Neutrophil (primary cell): Measurements from ENCODE around the gene ZNF547.

ENCODE experiments used
- H3K27ac ChIP-seq: fragments of 200-600 bp; sonication (generic); 2 replicates; pipeline ENCODE4 v1.5.1; 2016; ENCODE audit warnings: mild to moderate bottlenecking, moderate library complexity
- H3K27me3 ChIP-seq: fragments of 200-600 bp; sonication (generic); 2 replicates; pipeline ENCODE4 v1.6.0; 2016; ENCODE audit warnings: mild to moderate bottlenecking
- H3K36me3 ChIP-seq: fragments of 200-600 bp; sonication (generic); 2 replicates; pipeline ENCODE4 v1.5.1; 2017
- H3K4me1 ChIP-seq, 2 experiments: fragments of 200-600 bp in 1 of 2; sonication (generic) in 1 of 2; 1 replicate in 1 of 2; 2 replicates in 1 of 2; pipeline versions ENCODE4 v1.5.1 to v1.6.1; 2013 to 2016; ENCODE audit warnings: low read depth in 1 of 2, low read length in 1 of 2, mild to moderate bottlenecking in 1 of 2, moderate library complexity in 1 of 2; ENCODE audit not compliant: control insufficient read depth in 1 of 2, insufficient read depth in 1 of 2
- H3K4me3 ChIP-seq, 2 experiments: fragments of 200-600 bp in 1 of 2; sonication (generic) in 1 of 2; 1 replicate in 1 of 2; 2 replicates in 1 of 2; pipeline ENCODE4 v1.5.1; 2013 to 2016; ENCODE audit warnings: low read depth in 1 of 2, low read length in 1 of 2, mild to moderate bottlenecking in 1 of 2, moderate library complexity in 1 of 2
- H3K9me3 ChIP-seq: fragments of 200-600 bp; sonication (generic); 2 replicates; pipeline ENCODE4 v1.5.1; 2016
- TF ChIP-seq, protein P1 (sequence below): fragments of 200-600 bp; sonication (generic); IDR thresholded peaks from 2 replicates; pipeline ENCODE4 v1.5.1; 2016; ENCODE audit warnings: antibody characterized with exemption

ZNF547 gene

DNA sequence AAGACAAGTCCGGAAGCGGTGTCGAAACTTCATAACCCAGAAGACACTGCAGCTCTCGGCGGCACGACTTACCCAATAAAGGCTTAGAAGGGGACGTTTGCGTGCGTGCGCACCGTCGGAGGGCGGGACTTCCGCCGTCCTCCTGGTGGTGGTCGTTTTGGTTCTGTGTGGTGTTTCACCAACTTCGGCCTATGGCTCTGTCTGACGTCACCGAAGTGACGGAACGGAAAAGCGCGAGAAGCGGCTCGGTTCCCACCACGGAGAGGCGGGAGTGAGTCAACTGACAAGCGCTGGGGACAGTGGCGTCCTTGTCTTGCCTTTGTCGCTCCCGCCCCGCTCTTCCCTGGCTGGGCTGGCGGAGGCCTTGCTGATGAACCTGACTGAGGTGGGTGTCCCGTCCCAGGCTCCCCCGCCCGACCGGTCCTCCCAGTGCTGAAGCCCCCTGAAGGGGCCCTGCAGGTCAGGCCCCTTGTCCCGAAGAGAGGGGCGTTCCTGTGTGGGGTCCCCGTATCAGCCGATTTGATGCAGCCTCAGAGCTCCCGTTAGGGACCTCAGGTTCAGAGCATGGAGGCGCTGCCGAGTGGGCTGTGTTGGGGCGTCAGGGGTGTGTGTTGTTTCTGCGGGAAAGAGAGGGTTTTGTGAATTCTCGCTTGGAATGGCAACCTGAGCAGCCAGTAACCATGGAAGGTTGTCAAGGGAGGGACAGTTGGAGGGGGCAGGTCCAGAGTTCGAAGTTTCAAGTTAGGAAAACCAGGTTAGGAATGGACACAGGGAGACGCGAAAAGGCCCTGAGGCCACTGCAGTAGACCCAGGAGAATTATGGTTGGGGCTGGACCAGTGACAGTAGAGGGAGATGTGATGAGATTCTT, 26.6 kb downstream of the ZNF547 start, which contains the start of gene ZNF548:
TSS of gene ZNF548 (plus strand) at position 125 of the 869 bp plus-strand sequence. CDS start at position 371, 246 bp downstream.
- Histone ChIP-seq H3K27me3 (no peaks in the 10 kb centered on the region), H3K4me3 (peak within 1 kb of the TSS; percentile 58 to 70), H3K36me3 (no peaks in the 10 kb centered on the region), H3K9me3 (peaks cover 16% of the 10 kb centered on the region), H3K4me1 (peaks cover 12 to 13% of the 10 kb centered on the region in 2 experiments), H3K27ac (peak within 1 kb of the TSS; percentile 42)
- TF ChIP-seq, protein P1, sequence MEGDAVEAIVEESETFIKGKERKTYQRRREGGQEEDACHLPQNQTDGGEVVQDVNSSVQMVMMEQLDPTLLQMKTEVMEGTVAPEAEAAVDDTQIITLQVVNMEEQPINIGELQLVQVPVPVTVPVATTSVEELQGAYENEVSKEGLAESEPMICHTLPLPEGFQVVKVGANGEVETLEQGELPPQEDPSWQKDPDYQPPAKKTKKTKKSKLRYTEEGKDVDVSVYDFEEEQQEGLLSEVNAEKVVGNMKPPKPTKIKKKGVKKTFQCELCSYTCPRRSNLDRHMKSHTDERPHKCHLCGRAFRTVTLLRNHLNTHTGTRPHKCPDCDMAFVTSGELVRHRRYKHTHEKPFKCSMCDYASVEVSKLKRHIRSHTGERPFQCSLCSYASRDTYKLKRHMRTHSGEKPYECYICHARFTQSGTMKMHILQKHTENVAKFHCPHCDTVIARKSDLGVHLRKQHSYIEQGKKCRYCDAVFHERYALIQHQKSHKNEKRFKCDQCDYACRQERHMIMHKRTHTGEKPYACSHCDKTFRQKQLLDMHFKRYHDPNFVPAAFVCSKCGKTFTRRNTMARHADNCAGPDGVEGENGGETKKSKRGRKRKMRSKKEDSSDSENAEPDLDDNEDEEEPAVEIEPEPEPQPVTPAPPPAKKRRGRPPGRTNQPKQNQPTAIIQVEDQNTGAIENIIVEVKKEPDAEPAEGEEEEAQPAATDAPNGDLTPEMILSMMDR, result no peak

GRCh38 chr19:57395710-57396109, 32.4 kb downstream of the ZNF547 start:
- H3K4me1 ChIP-seq, result no peaks in the 10 kb centered on the region
- no peak overlapping the region for H3K27ac ChIP-seq
- H3K9me3 ChIP-seq, result peaks cover 10% of the 10 kb centered on the region
- H3K36me3 ChIP-seq, result peaks cover 15% of the 10 kb centered on the region
- no peaks in the 10 kb centered on the region for H3K27me3 ChIP-seq
- H3K4me3 ChIP-seq, result no peak overlapping the region
- TF ChIP-seq, protein P1, result no peak

DNA sequence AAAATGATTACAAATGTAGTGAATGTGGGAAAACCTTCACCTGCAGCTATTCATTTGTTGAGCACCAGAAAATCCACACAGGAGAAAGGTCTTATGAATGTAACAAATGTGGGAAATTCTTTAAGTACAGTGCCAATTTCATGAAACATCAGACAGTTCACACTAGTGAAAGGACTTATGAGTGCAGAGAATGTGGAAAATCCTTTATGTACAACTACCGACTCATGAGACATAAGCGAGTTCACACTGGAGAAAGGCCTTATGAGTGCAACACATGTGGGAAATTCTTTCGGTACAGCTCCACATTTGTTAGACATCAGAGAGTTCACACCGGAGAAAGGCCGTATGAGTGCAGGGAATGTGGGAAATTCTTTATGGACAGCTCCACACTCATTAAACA, 35.5 kb downstream of the ZNF547 start:
- no peak overlapping the region for H3K27ac ChIP-seq
- H3K36me3 ChIP-seq, result peaks cover 15% of the 10 kb centered on the region
- H3K4me3 ChIP-seq, result no peak overlapping the region
- no peaks in the 10 kb centered on the region for H3K27me3 ChIP-seq
- peaks cover 17% of the 10 kb centered on the region for H3K9me3 ChIP-seq
- TF ChIP-seq, protein P1, result no peak
- no peaks in the 10 kb centered on the region for H3K4me1 ChIP-seq

- TF ChIP-seq, protein P1, result no peak
- Histone ChIP-seq H3K36me3 (no peaks in the 10 kb centered on the region), H3K27ac (no peak overlapping the region), H3K4me1 (no peaks in the 10 kb centered on the region), H3K4me3 (no peak overlapping the region), H3K27me3 (no peaks in the 10 kb centered on the region), H3K9me3 (peaks cover 14% of the 10 kb centered on the region)
Measured at GRCh38 chr19:57403737-57404563, 40.6 kb downstream of the ZNF547 start.

- TF ChIP-seq, protein P1, result no peak
- no peak overlapping the region for H3K4me3 ChIP-seq
- peaks cover 11% of the 10 kb centered on the region for H3K9me3 ChIP-seq
- H3K27ac ChIP-seq, result no peak overlapping the region
- H3K27me3 ChIP-seq, result no peaks in the 10 kb centered on the region
- peaks cover 5 to 12% of the 10 kb centered on the region in 2 experiments for H3K4me1 ChIP-seq
- no peaks in the 10 kb centered on the region for H3K36me3 ChIP-seq
Measured at GRCh38 chr19:57406516-57407123, 43.3 kb downstream of the ZNF547 start.
